ENCODE results near the gene SCAF4. TPM values are rescaled to one million over a fixed set of nuclear protein-coding genes. Genes with fewer than 3 reads are reported as not detected.

The SCAF4 gene
- total and polyA plus RNA-seq, 2 of the 8 experiments (the other 6 are each of a cell fraction or from before 2014, with no cell fraction given): 28.9 to 55.1 TPM

DNA sequence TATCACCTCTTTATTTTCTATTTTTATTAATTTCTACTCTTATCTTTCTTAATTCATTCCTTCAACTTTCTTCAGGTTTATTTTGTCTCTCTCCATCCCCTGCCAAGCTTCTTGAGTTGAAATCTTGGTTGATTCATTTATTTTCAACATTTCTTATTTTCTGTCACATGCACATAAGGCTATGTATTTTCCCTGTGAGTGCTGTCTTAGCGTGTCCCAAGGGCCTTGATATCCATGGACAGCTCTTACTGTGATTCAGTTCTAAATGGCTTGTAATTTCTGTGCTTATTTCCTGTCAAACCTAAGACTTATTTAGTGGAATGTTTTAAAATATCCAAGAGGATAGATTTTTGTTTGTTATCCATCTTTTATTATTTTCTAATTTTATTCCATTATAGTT lies 36.8 kb upstream of the SCAF4 start:
- no peak overlapping the region for H2BK5ac ChIP-seq (ENCODE audit: low read depth, low read length)
- FAIRE-seq: no peak
- H3K14ac ChIP-seq (ENCODE audit: insufficient read length): no peak overlapping the region
- no peaks in the 10 kb centered on the region; a peak in 1 of 8 replicates for H3K36me3 ChIP-seq (ENCODE audit: control insufficient read depth in 2 of 4, insufficient read depth in 4 of 4, low read length in 3 of 4)
- H3K23ac ChIP-seq (ENCODE audit: insufficient read length): no peak overlapping the region
- H3K79me1 ChIP-seq (ENCODE audit: low read depth, low read length): no peaks in the 10 kb centered on the region
- no peaks in the 10 kb centered on the region for H3K23me2 ChIP-seq (ENCODE audit: low read depth, low read length)
- no peak overlapping the region for H2BK120ac ChIP-seq (replicated peaks; ENCODE audit: low read depth, low read length)
- H2AK5ac ChIP-seq (ENCODE audit: low read depth, low read length): no peak overlapping the region
- H3K4me2 ChIP-seq (ENCODE audit: insufficient read depth in 1 of 2, low read depth in 2 of 2, low read length in 2 of 2): no peak overlapping the region
- H4K91ac ChIP-seq (replicated peaks; ENCODE audit: insufficient read length, low read length): no peak overlapping the region
- H2BK20ac ChIP-seq (ENCODE audit: low read length): no peak overlapping the region
- H4K5ac ChIP-seq (ENCODE audit: insufficient read length, low read depth, low read length): no peak overlapping the region
- ChIA-PET POLR2A (ENCODE audit: partially characterized antibody) (no interaction called here), CTCF (ENCODE audit: partially characterized antibody) (interaction anchor here (2.2 kb wide), 1 partner anchor 17 kb away, joined by 6 read pairs; no protein-coding TSS in a partner anchor)
- H3K18ac ChIP-seq (ENCODE audit: extremely low read depth, low read length): no peak overlapping the region
- no peak overlapping the region for H4K8ac ChIP-seq (ENCODE audit: extremely low read depth, insufficient read depth, low read length)
- no peaks in the 10 kb centered on the region for H4K20me1 ChIP-seq (replicated peaks in 1 of 2; ENCODE audit: control insufficient read depth in 1 of 2, insufficient read depth in 2 of 2, low read length in 2 of 2)
- H2AFZ ChIP-seq (ENCODE audit: low read length): no peak overlapping the region
- H3K79me2 ChIP-seq (ENCODE audit: control insufficient read depth in 1 of 2, insufficient read depth in 2 of 2, low read length in 2 of 2): no peaks in the 10 kb centered on the region
- DNase-seq (ENCODE audit: low read depth in 1 of 2, low spot score in 2 of 2): no peak
- no peak overlapping the region for H3K56ac ChIP-seq (replicated peaks; ENCODE audit: insufficient read length, low read depth, low read length)
- 89% methylated on average over 1 of the region's 1 CpG; no CpG with 5 or more reads in 1 of the 2 experiments for WGBS, 2 experiments (ENCODE audit: extremely low coverage in 1 of 2, insufficient coverage in 1 of 2, insufficient read length in 1 of 2, insufficient replicate concordance in 2 of 2, low coverage in 1 of 2, low lambda C conversion rate in 2 of 2, missing lambda C conversion rate in 1 of 2)
- no peak overlapping the region for H3K27ac ChIP-seq (ENCODE audit: low read depth, low read length)
- H3K4ac ChIP-seq (replicated peaks; ENCODE audit: insufficient read length, low read depth, low read length): no peak overlapping the region
- H3K9me3 ChIP-seq (ENCODE audit: insufficient read depth in 2 of 2, low read depth in 1 of 2, low read length in 1 of 2): peaks cover 0 to 6% of the 10 kb centered on the region in 2 experiments; a peak in 1 of 4 replicates
- no peaks in the 10 kb centered on the region for H3K4me1 ChIP-seq (replicated peaks in 1 of 4; ENCODE audit: control insufficient read depth in 3 of 4, insufficient read depth in 4 of 4, low read length in 3 of 4)
- no peaks in the 10 kb centered on the region for H3K27me3 ChIP-seq (replicated peaks in 1 of 4; ENCODE audit: control insufficient read depth in 3 of 4, extremely low read depth in 1 of 4, insufficient read depth in 3 of 4, low read length in 3 of 4)
- no peak overlapping the region for H3K9ac ChIP-seq (replicated peaks in 1 of 4; ENCODE audit: extremely low read depth in 1 of 4, low read depth in 3 of 4, low read length in 3 of 4)
- H2BK15ac ChIP-seq (ENCODE audit: low read length): no peak overlapping the region
- no peak overlapping the region for H2BK12ac ChIP-seq (ENCODE audit: low read depth, low read length)
- no peak overlapping the region for H3K4me3 ChIP-seq (ENCODE audit: extremely low read depth in 1 of 4, insufficient read depth in 2 of 4, low read depth in 3 of 4, low read length in 4 of 4)
